GM18873 (cell line): Measurements from ENCODE around the gene ERICH6.
"Not testable (repeated sequence)": the region's sequence is repeated elsewhere in the genome, so short reads cannot be mapped to it uniquely, and the experiment has no call there.

Source experiments
- ATAC-seq: cut with Tn5 transposase; IDR thresholded peaks from one replicate; pipeline ENCODE4 v1.9.1; 2021; ENCODE audit warnings: mild to moderate bottlenecking, moderate library complexity, moderate number of reproducible peaks; ENCODE audit not compliant: unreplicated experiment, low FRiP score

Gene ERICH6

DNA sequence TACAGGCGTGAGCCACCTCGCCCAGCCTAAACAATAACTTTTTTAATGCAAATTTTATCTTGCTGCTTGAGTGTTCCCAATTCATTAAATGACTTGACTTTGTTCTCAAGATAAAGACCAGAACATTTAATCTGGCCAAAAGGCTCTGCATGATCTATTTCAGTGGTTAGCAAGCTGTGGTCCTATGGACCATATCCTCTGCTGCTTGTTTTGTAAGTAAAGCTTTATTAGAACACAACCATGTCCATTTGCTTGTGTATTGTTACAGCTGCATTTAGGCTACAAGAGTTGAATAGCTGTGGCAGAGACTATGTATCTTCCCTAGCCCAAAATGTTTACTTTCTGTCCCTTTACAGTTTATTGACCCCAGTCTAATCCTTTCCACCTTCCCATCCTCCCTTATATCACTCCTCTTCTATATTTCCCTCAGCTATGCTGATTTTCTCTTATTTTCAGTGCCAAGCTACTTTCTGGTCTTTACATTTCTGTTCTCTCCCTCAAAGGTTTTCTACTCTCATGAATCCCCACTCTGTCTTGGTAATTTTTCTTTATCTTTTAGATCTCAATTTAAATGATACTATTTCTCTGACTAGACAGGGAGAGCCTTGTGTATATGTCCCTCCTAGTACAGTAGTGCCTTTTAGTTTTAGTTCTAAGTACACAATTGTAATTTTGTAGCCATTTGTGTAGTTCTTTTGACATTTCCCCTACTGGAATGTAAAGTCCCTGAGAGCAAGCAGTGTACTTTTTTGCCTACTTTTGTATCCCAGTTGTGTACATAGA lies 77.4 kb downstream of the ERICH6 start:
- ATAC-seq = no peak

DNA sequence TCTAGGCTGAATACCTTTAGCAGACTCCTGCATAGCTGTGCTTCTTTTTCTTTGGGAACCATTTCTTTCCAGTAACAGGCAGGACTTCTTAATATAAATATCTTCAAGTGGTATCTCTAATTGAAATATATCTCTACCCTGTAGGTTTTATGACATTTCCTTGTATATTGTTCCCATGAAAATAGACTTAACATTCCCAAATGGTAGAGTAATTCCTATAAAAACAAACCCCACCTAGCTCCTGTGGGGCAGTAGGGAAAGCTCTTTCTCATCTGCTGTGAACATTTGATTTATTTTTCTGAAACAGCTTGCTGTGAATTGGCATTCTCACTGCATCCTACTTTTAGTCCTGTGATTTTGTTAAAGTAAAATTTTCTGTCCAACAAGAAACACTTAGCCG lies 79.8 kb downstream of the ERICH6 start:
- no peak for ATAC-seq

DNA sequence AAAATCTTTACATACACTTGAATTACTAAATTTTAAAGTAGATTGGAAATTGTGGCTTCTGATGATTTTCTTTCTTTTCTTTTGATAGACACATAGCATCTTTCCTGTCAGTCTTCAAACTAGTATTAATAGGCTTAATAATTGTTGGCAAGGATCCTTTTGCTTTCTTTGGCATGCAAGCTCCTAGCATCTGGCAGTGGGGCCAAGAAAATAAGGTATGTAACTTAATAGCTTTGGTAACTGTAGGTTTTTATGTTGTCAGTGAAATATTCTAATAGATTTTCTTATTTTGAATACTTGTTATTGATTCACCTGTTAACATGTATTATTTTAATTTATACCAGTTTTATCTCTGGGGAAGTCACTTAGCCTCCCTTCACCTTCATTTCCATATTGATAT lies 80.8 kb downstream of the ERICH6 start:
- not testable (repeated sequence) for ATAC-seq

DNA sequence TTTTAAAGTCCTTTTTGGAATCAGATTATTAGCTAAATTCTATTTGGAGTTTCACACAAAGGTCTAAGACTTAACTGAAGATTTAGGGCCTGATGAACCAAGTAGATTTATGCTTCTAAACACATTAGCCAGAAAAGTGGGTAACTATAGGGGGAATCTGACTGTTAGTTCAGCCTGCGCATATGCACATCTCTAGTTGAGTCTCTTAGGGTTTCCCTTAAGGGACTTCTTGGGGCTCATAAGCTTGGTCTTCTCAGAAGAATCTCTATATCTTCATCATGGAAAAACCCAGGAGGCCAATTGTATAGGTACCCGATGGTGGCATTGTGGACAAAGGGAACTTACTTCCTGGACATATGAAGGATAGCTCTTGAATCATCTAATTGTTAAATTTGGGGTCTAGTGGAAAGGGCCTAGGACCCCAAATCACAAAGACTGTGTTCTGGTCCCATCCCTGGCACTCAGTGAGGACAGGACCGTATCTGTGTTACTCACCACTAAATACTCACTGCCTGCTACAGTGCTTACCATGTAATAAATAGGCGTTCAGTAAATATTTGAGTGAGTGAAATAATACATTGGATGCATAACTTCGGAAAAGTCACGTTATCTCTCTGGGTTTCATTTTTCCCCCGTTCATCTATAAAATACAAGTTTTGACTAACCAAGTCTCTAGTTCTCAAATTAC lies 83.6 kb downstream of the ERICH6 start:
- ATAC-seq = no peak

DNA sequence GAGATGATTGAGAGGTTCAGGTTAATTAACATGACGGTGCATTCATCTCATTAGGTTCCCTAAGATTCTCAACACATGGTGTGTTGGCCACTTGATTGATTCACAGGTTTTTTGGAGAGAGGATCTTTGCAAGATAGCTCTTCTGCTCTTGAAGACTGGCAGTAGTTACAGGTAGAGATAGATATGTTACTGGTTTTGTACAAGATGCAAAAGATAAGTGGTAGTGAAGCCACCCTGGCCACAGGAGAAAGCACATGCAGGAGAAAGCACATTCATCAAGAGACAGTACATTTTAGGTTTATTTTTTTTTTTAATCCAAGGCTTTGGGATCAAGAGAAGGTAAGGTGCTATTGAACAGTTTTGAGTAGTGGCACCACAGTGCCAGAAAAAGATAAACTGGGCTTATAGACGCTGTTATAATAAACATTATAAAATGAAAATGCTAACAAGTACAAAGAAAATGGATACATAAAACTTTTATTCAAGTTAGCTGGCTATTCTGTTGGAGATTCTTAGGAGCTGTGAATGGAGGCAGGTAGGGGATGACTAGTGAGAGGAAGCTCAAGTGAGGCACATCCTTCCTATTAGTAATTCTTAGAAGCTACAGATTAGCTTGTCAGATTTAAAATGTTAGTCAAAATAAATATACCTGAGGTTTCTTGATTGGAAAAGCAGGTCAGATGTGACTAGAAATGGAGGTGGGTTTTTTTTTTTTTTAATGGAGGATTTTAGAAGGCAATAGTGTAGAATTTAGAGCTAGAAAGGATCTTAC lies 89.8 kb downstream of the ERICH6 start:
- ATAC-seq = no peak

DNA sequence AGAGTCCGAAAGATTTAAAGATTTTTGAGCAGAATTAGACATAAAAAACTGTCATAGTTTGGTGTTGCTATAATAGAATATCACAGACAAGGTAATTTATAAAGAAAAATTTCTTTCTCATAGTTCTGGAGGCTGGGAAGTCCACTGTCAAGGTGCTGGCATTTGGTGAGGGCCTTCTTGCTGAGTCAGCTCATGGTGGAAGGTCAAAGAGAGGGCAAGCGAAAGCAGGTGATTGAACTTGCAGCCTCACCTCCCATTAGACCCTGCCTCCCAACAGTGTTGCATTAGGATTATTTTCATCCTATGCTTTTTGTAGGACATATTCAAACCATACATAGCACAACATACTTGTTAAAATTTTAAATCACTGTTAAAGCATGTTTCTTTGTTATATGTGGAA lies 90.7 kb downstream of the ERICH6 start:
- ATAC-seq = no peak

DNA sequence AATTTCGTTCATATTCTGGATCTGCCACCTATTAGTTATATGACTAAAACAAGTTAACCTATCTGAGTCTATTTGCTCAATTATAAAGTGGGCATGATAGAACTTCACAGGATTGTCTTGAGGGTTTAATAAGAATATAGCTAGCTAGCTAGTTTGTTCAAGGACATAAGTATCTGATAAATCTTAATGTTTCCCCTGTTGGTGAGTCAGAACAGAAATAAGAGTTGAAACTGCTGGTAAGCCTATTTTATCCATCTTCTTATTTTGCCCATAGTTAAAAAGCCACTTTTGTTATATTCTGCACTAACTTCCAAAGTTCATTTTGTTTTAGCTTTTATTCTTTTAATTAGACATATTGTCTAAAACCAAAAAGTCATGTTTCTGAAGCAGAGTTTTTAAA lies 91.2 kb downstream of the ERICH6 start:
- no peak for ATAC-seq

DNA sequence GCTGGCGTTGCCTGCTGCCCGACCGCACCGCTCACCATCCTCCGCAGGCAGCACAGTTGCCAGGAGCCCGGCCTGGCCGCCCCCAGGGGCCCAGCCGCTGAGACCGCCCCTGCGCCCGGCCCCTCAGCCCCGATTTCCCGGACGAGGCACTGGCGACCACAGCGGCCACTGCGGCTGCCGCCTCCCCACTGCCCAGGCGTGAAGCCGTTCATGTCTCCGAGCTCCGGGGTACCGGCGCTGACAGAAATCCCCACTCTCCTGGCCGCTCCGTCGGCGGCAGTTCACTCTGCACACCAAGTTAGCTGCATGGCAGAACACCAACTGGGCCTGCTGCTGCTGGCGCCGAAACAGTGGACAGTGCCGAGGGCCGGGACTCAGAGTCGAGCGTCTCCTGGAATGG lies 92.1 kb downstream of the ERICH6 start:
- no peak for ATAC-seq

DNA sequence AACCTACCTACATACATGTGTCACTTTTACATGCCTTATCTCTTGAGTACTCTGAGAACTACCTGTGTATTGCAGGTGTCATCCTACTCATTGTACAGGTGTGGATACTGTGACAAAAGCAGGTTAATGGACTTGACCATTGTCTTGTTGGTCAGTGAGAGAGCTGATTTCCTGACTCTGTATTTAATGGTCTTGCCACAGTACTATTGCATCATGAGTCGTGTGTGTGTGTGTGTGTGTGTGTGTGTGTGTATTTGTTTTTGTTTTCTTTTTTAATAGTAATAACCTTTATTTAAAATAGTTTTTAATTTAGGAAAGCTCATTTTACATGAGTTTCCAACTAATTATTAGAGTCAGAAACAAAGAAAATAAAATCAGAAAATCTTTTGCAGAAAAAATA lies 92.9 kb downstream of the ERICH6 start:
- ATAC-seq = no peak

DNA sequence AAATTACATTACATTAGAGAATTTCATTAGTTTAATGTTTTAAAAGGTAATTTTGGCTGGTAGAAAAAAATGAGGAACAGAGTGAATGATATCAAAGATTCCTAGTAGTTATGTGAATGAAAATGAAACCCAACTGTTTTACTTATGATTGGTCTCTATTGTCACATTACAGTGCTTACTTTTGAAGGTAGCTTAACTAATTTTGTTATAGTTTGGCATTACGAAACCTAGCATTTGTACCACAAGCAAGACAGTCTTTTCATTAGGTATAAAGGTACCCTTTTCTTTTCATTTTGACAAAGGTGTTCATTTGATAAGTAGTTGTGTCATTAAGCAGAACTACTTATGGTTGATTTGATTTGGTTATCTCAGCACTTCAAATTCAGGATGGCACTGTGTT lies 93.7 kb downstream of the ERICH6 start:
- no peak for ATAC-seq
